ENCODE results near the gene LRRC47.
A peak's percentile ranks its signal among the peaks of the same experiment; 100 is the strongest.

Gene LRRC47

GRCh38 chr1:3785456-3786157, 10.7 kb downstream of the LRRC47 start:
- no peak for DNase-seq

- DNase-seq, result no peak
Measured at GRCh38 chr1:3785045-3785444, 11.3 kb downstream of the LRRC47 start.

- DNase-seq, result no peak
Measured at GRCh38 chr1:3783651-3784474, 12.4 kb downstream of the LRRC47 start.

- DNase-seq, result no peak
Measured at GRCh38 chr1:3780901-3781300, 15.4 kb downstream of the LRRC47 start.

GRCh38 chr1:3779912-3780416, 16.3 kb downstream of the LRRC47 start:
- no peak for DNase-seq

- DNase-seq, result no peak
Measured at GRCh38 chr1:3779265-3779911, 16.9 kb downstream of the LRRC47 start.

- no peak for DNase-seq
Measured at GRCh38 chr1:3778590-3779264, 17.6 kb downstream of the LRRC47 start.

GRCh38 chr1:3777647-3778589, 18.4 kb downstream of the LRRC47 start:
- DNase-seq, result no peak

- no peak for DNase-seq
Measured at GRCh38 chr1:3777078-3777547, 19.2 kb downstream of the LRRC47 start.

GRCh38 chr1:3776231-3776961, 19.9 kb downstream of the LRRC47 start:
- no peak for DNase-seq

GRCh38 chr1:3775490-3776230, 20.6 kb downstream of the LRRC47 start:
- DNase-seq, result peak; percentile 33 to 46

- no peak for DNase-seq
Measured at GRCh38 chr1:3774946-3775489, 21.3 kb downstream of the LRRC47 start.

GRCh38 chr1:3774276-3774945, 21.9 kb downstream of the LRRC47 start:
- DNase-seq, result no peak

- DNase-seq, result no peak
Measured at GRCh38 chr1:3773572-3774275, 22.6 kb downstream of the LRRC47 start.

- DNase-seq, result no peak
Measured at GRCh38 chr1:3772715-3773571, 23.4 kb downstream of the LRRC47 start, which contains the start of gene SMIM1. SMIM1 (plus strand) TSS chr1:3772749; CDS start chr1:3775374, 2,625 bp downstream.

GRCh38 chr1:3772027-3772714, 24.1 kb downstream of the LRRC47 start:
- peak; percentile 77 to 79 for DNase-seq

Data from activated CD4-positive, alpha-beta T cell treated with anti-CD3 and anti-CD28 coated beads, Interleukin-2, amount 50 U/mL, for 4 hours (primary cell).